CD14-positive monocyte (primary cell): ENCODE measurements around the gene NPM1. TPM values are rescaled to one million over a fixed set of nuclear protein-coding genes. Genes with fewer than 3 reads are reported as not detected.

Experiments used
- DNase-seq, 3 donors: peaks; one replicate each; pipeline ENCODE4 v3.0.0-alpha.2; 2011 to 2022
- H2AFZ ChIP-seq: 2 replicates; pipeline ENCODE4 v1.6.0; 2012; ENCODE audit warnings: mild to moderate bottlenecking, low read depth, low read length, inconsistent platforms; ENCODE audit not compliant: insufficient read depth, poor library complexity, severe bottlenecking
- H3K27ac ChIP-seq, 2 donors: 1 replicate in 1 of 2; 2 replicates in 1 of 2; pipeline ENCODE4 v1.5.1; 2012 to 2013; ENCODE audit warnings: low read length in 2 of 2, control low read depth in 1 of 2, inconsistent platforms in 1 of 2, low read depth in 1 of 2, mild to moderate bottlenecking in 1 of 2
- H3K27me3 ChIP-seq, 2 donors: one replicate each; pipeline versions ENCODE4 v1.6.0 to v1.6.1; 2011 to 2013; ENCODE audit warnings: low read length in 2 of 2; ENCODE audit not compliant: control insufficient read depth in 2 of 2, insufficient read depth in 2 of 2
- H3K36me3 ChIP-seq, 2 donors: replicated peaks in 1 of 2; 1 replicate in 1 of 2; 2 replicates in 1 of 2; pipeline versions ENCODE4 v1.5.1 to v1.6.1; 2012 to 2013; ENCODE audit warnings: low read length in 2 of 2, control low read depth in 1 of 2, inconsistent platforms in 1 of 2, mild to moderate bottlenecking in 1 of 2; ENCODE audit not compliant: insufficient read depth in 2 of 2, control insufficient read depth in 1 of 2
- H3K4me1 ChIP-seq, 2 donors: 1 replicate in 1 of 2; 2 replicates in 1 of 2; pipeline versions ENCODE4 v1.5.1 to v1.6.1; 2012 to 2013; ENCODE audit warnings: low read length in 2 of 2, control low read depth in 1 of 2, inconsistent platforms in 1 of 2, mild to moderate bottlenecking in 1 of 2, moderate library complexity in 1 of 2; ENCODE audit not compliant: insufficient read depth in 2 of 2, control insufficient read depth in 1 of 2
- H3K4me2 ChIP-seq: replicated peaks from 2 replicates; pipeline ENCODE3; 2012; ENCODE audit warnings: low read length, moderate library complexity, mild to moderate bottlenecking; ENCODE audit not compliant: poor library complexity, severe bottlenecking; ENCODE audit errors: extremely low read depth
- H3K4me3 ChIP-seq, 3 experiments: fragments of 200-600 bp in 1 of 3; sonication (generic) in 1 of 3; replicated peaks in 1 of 3; 1 replicate in 2 of 3; 2 replicates in 1 of 3; pipeline ENCODE4 v1.5.1; 2011 to 2013; ENCODE audit warnings: low read length in 3 of 3, mild to moderate bottlenecking in 3 of 3, control low read depth in 2 of 3, low read depth in 2 of 3, inconsistent platforms in 1 of 3, moderate library complexity in 1 of 3
- H3K79me2 ChIP-seq: 2 replicates; pipeline ENCODE4 v1.6.0; 2012; ENCODE audit warnings: mild to moderate bottlenecking, control low read depth, inconsistent platforms, low read length, moderate library complexity; ENCODE audit not compliant: insufficient read depth
- H3K9ac ChIP-seq: 2 replicates; pipeline ENCODE4 v1.6.0; 2017; ENCODE audit warnings: low read length, mild to moderate bottlenecking; ENCODE audit not compliant: insufficient read depth, poor library complexity, severe bottlenecking
- H3K9me3 ChIP-seq, 2 donors: replicated peaks in 1 of 2; 1 replicate in 1 of 2; 2 replicates in 1 of 2; pipeline versions ENCODE4 v1.5.1 to v1.6.1; 2012 to 2013; ENCODE audit warnings: low read length in 2 of 2, control low read depth in 1 of 2; ENCODE audit not compliant: control insufficient read depth in 1 of 2, insufficient read depth in 1 of 2
- H4K20me1 ChIP-seq: 2 replicates; pipeline ENCODE4 v1.6.0; 2012; ENCODE audit warnings: mild to moderate bottlenecking, low read length, control low read depth, moderate library complexity; ENCODE audit not compliant: insufficient read depth
- H3K27ac Mint-ChIP-seq, 7 donors: one replicate each; pipeline ENCODE4 v1.8.0; 2020; ENCODE audit warnings: mild to moderate bottlenecking in 7 of 7, mixed read lengths in 7 of 7, moderate library complexity in 6 of 7, inconsistent platforms in 2 of 7
- H3K27me3 Mint-ChIP-seq, 3 donors: one replicate each; pipeline ENCODE4 v1.8.0; 2021 to 2022; ENCODE audit warnings: low read depth in 3 of 3, mild to moderate bottlenecking in 3 of 3, mixed read lengths in 3 of 3, moderate library complexity in 3 of 3, inconsistent platforms in 1 of 3
- H3K36me3 Mint-ChIP-seq, 2 donors: one replicate each; pipeline ENCODE4 v1.8.0; 2020; ENCODE audit warnings: mixed read lengths in 2 of 2, inconsistent platforms in 1 of 2, mild to moderate bottlenecking in 1 of 2
- H3K4me1 Mint-ChIP-seq: one replicate; pipeline ENCODE4 v1.8.0; 2020; ENCODE audit warnings: mild to moderate bottlenecking, mixed read lengths
- H3K4me3 Mint-ChIP-seq, 2 donors: one replicate each; pipeline ENCODE4 v1.8.0; 2020; ENCODE audit warnings: mild to moderate bottlenecking in 2 of 2, mixed read lengths in 2 of 2, moderate library complexity in 1 of 2
- H3K9me3 Mint-ChIP-seq, 7 donors: one replicate each; pipeline ENCODE4 v1.8.0; 2020 to 2022; ENCODE audit warnings: mixed read lengths in 7 of 7, mild to moderate bottlenecking in 6 of 7, moderate library complexity in 6 of 7, inconsistent platforms in 2 of 7
- CTCF ChIP-seq: fragments of 200-600 bp; IDR thresholded peaks from one replicate; pipeline ENCODE4 v1.8.0; 2022; ENCODE audit warnings: antibody characterized with exemption, mild to moderate bottlenecking
- WGBS: methylation state at CpG from one replicate; pipeline ENCODE4 v1.1.5; 2013; ENCODE audit warnings: missing lambda C conversion rate; ENCODE audit not compliant: insufficient coverage; 5-methylcytosine and 5-hydroxymethylcytosine counted together
- intact Hi-C, 2 donors: fragments of 100-400 bp; cut with micrococcal nuclease; formaldehyde crosslinking; loops; one replicate each; pipeline versions ENCODE4 v1.15.0 to v1.15.1; 2023
- polyA plus RNA-seq, 3 donors: library from polyadenylated mRNA; depleted of rRNA in 1 of 3; unstranded in 2 of 3; stranded (reverse) in 1 of 3; fragments of 300-500 nt in 2 of 3; fragments of >200 nt in 1 of 3; fragmentation: Illumina TruSeq in 2 of 3; gene quantifications; 1 replicate in 2 of 3; 2 replicates in 1 of 3; pipeline ENCODE4 v1.2.3, GENCODE V29; 2012 to 2021

The NPM1 gene
- polyA plus RNA-seq, 3 donors: 102 to 191 (median 188) TPM

GRCh38 chr5:171438738-171439137 is 51.1 kb downstream of the NPM1 start:
- H3K27ac ChIP-seq: no peak overlapping the region
- H3K4me3 ChIP-seq: no peak overlapping the region
- H3K9ac ChIP-seq: no peak overlapping the region
- no peaks in the 10 kb centered on the region for H3K9me3 ChIP-seq
- 71% methylated on average over 3 of the region's 4 CpGs for WGBS
- no peak overlapping the region for H3K4me2 ChIP-seq
- no peak for TF ChIP-seq CTCF
- H4K20me1 ChIP-seq: no peaks in the 10 kb centered on the region
- Mint-ChIP-seq H3K27ac (no peak overlapping the region), H3K36me3 (no peaks in the 10 kb centered on the region), H3K27me3 (peaks cover under 1 to 5% (median 3%) of the 10 kb centered on the region in 3 donors), H3K9me3 (no peaks in the 10 kb centered on the region), H3K4me3 (no peak overlapping the region), H3K4me1 (peaks cover 4% of the 10 kb centered on the region)
- no peak for DNase-seq
- no peaks in the 10 kb centered on the region for H3K36me3 ChIP-seq
- intact Hi-C loops: no loop called here
- H3K79me2 ChIP-seq: no peaks in the 10 kb centered on the region
- no peak overlapping the region for H2AFZ ChIP-seq
- H3K4me1 ChIP-seq: no peaks in the 10 kb centered on the region
- H3K27me3 ChIP-seq: no peaks in the 10 kb centered on the region

GRCh38 chr5:171441246-171441791 is 53.7 kb downstream of the NPM1 start:
- Mint-ChIP-seq H3K36me3 (no peaks in the 10 kb centered on the region), H3K4me1 (peaks cover 4% of the 10 kb centered on the region), H3K4me3 (no peak overlapping the region), H3K27ac (no peak overlapping the region), H3K9me3 (no peaks in the 10 kb centered on the region), H3K27me3 (peaks cover 2 to 10% (median 3%) of the 10 kb centered on the region in 3 donors)
- no peak for TF ChIP-seq CTCF
- Histone ChIP-seq H3K27me3 (no peaks in the 10 kb centered on the region), H3K4me2 (no peak overlapping the region), H3K36me3 (no peaks in the 10 kb centered on the region), H3K4me3 (no peak overlapping the region), H3K4me1 (no peaks in the 10 kb centered on the region), H3K9ac (no peak overlapping the region), H3K9me3 (no peaks in the 10 kb centered on the region), H2AFZ (no peak overlapping the region), H3K79me2 (no peaks in the 10 kb centered on the region), H3K27ac (no peak overlapping the region), H4K20me1 (no peaks in the 10 kb centered on the region)
- DNase-seq: no peak
- WGBS: 94% methylated on average over 7 of the region's 14 CpGs
- intact Hi-C loops: no loop called here
